Central memory CD8-positive, alpha-beta T cell (primary cell): ENCODE results near the gene ITPK1.
"Not testable (repeated sequence)": the region's sequence is repeated elsewhere in the genome, so short reads cannot be mapped to it uniquely, and the experiment has no call there.

Experiments
- ATAC-seq: fragments of 150-1000 bp; cut with Tn5 transposase; replicated peaks from 2 replicates; pipeline ENCODE4 v1.10.0; 2022; ENCODE audit warnings: mild to moderate bottlenecking, moderate FRiP score, moderate number of reproducible peaks; ENCODE audit not compliant: poor library complexity, severe bottlenecking; ENCODE audit errors: extremely low read depth
- DNase-seq, 2 donors: peaks; one replicate each; pipeline ENCODE4 v3.0.0; 2021; ENCODE audit warnings: low spot score in 2 of 2
- H3K27ac Mint-ChIP-seq: one replicate; pipeline ENCODE4 v1.8.0; 2022; ENCODE audit warnings: low read depth, mild to moderate bottlenecking, moderate library complexity, mixed read lengths
- H3K27me3 Mint-ChIP-seq: one replicate; pipeline ENCODE4 v1.8.0; 2022; ENCODE audit warnings: mixed read lengths
- H3K36me3 Mint-ChIP-seq: one replicate; pipeline ENCODE4 v1.8.0; 2022; ENCODE audit warnings: mild to moderate bottlenecking, moderate library complexity, mixed read lengths; ENCODE audit not compliant: insufficient read depth
- H3K4me1 Mint-ChIP-seq: one replicate; pipeline ENCODE4 v1.8.0; 2022; ENCODE audit warnings: mixed read lengths
- H3K4me3 Mint-ChIP-seq: one replicate; pipeline ENCODE4 v1.8.0; 2022; ENCODE audit warnings: mild to moderate bottlenecking, moderate library complexity, mixed read lengths
- H3K9me3 Mint-ChIP-seq: one replicate; pipeline ENCODE4 v1.8.0; 2022; ENCODE audit warnings: mixed read lengths

The ITPK1 gene

DNA sequence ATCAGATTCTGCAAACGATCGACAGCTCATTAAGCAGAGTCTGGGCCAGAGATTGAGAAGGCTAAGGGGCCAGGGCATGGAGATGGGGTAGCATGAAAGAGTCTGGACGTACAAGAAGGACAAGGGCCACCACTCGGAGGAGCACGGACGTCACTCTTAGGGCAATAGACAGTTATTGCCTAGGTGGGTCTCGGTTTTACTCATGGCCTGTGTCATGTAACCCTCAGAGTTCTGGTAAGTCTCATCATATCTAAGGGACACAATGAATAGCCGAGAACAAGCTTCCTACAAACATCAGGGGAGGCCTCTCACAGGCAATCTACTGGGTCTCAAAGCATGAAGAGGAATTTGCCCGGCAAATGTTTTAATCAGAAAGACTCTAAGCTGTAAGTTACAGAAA, 30.4 kb upstream of the ITPK1 start:
- Mint-ChIP-seq H3K27me3 (peaks cover 29% of the 10 kb centered on the region), H3K4me1 (no peaks in the 10 kb centered on the region), H3K4me3 (no peak overlapping the region), H3K27ac (no peak overlapping the region), H3K36me3 (no peaks in the 10 kb centered on the region), H3K9me3 (no peaks in the 10 kb centered on the region)
- DNase-seq (no peak), ATAC-seq (no peak)

DNA sequence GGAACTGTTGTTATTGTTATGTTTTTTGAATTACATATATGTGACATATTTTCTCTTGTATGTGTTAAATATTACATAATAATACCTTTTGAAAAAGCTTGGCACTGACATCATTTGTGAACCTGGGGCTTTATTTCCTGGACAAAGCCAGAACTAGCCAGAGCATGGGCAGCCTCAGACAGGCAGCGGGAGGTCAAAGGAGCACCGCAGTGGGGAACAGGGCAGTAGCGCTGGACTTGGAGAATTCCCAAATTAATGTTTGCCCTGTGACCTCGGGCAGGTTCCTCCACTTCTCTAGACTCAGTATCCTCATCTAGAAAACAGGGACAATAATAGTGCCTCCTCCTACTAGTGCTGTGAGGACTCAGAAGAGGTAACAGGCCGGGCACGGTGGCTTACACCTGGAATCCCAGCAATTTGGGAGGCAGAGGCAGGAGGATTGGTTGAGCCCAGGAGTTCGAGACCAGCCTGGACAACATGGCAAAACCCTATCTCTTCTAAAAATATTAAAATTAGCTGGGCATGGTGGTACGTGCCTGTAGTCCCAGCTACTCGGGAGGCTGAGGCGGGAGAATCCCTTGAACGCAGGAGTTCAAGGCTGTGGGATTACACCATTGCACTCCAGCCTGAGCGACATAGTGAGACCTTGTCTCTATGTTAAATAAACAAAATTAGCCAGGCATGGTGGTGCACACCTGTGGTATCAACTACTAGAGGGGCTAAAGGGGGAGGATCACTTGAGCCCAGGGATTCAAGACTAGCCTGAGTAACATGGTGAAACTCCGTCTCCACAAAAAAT, 27.3 kb upstream of the ITPK1 start:
- Mint-ChIP-seq H3K27me3 (peaks cover 29% of the 10 kb centered on the region), H3K4me3 (no peak overlapping the region), H3K36me3 (no peaks in the 10 kb centered on the region), H3K9me3 (no peaks in the 10 kb centered on the region), H3K27ac (no peak overlapping the region), H3K4me1 (peaks cover 6% of the 10 kb centered on the region)
- DNase-seq (no peak), ATAC-seq (no peak)

DNA sequence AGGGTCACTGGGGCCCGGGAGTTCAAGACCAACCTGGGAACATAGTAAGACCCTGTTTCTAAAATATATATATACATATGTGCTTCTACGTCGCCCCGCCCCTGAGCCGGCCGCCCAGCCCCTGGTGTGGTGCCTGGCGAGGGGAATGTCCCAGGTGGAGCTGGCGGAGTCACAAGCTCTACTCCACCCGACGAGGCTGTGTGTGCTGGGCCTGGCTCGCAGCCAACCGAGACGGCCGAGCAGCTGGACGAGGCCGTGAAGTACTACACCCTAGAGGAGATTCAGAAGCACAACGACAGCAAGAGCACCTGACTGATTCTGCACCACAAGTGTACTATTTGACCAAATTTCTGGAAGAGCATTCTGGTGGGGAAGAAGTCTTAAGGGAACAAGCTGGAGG, 22.1 kb upstream of the ITPK1 start:
- no peaks in the 10 kb centered on the region for H3K36me3 Mint-ChIP-seq
- H3K4me1 Mint-ChIP-seq: peaks cover 6% of the 10 kb centered on the region
- H3K27me3 Mint-ChIP-seq: no peaks in the 10 kb centered on the region
- H3K9me3 Mint-ChIP-seq: no peaks in the 10 kb centered on the region
- no peak for DNase-seq
- no peak for ATAC-seq
- H3K27ac Mint-ChIP-seq: no peak overlapping the region
- no peak overlapping the region for H3K4me3 Mint-ChIP-seq

DNA sequence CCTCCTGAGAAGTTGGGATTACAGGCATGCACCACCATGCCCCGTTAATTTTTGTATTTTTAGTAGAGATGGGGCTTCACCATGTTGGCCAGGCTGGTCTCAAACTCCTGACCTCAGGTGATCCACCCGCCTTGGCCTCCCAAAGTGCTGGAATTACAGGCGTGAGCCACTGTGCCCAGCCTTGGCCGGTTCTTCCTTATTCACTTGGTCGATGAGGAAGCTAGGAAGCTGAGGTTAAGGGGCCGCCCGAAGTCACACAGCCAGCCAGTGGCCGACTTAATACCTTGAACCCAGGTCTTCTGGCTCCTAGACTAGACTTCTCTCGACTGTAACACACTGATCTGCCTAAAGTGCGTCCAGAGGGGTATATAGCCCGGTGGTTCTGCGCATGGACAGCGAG, 20.8 kb upstream of the ITPK1 start:
- not testable (repeated sequence) for H3K4me1 Mint-ChIP-seq, H3K36me3 Mint-ChIP-seq, H3K27ac Mint-ChIP-seq, ATAC-seq, H3K9me3 Mint-ChIP-seq, H3K27me3 Mint-ChIP-seq, H3K4me3 Mint-ChIP-seq, DNase-seq

DNA sequence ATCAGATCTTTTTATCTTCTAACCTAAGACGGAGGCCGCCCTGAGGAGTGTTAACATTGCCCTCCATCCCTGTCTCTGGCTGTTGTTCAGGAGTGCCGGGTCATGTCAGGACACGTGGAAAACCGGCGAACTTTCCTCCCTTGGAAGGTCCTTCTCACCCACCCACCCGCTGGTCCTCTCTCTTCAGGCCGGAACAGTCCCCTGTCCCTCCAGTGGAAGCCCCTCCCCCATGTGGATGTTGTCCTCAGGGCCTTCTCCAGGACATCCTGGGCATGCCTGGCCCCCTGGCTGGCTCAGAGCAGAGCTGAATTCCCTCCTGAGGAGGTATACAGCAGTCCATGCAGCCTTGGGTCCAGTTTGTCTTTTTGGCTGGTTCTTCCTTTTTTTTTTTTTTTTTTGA, 20.3 kb upstream of the ITPK1 start:
- ATAC-seq: no peak
- Mint-ChIP-seq H3K4me1 (peaks cover 6% of the 10 kb centered on the region), H3K27ac (no peak overlapping the region), H3K4me3 (no peak overlapping the region), H3K27me3 (no peaks in the 10 kb centered on the region), H3K9me3 (no peaks in the 10 kb centered on the region), H3K36me3 (no peaks in the 10 kb centered on the region)
- no peak for DNase-seq

DNA sequence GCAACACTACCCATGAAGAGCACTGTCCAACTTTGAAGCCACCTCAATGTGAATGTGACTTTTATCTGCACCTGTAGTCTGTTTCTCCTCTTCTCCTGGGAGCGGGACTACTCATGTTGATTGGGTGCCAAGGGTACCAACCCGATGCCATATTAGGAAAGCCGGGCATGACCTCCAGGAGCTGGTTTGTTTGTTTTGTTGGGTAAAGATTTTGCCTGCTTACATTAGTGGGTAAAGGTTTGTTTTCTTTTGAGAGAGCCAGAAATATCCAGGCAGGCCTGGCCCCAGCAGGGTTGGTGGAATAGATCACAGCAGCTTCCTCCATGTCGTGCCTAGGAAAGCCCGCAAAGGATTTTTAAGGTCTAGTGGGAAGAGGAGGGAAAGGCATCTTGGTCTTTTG, 19.7 kb upstream of the ITPK1 start:
- H3K4me1 Mint-ChIP-seq: peaks cover 6% of the 10 kb centered on the region
- no peaks in the 10 kb centered on the region for H3K36me3 Mint-ChIP-seq
- no peak overlapping the region for H3K27ac Mint-ChIP-seq
- no peak for DNase-seq
- ATAC-seq: no peak
- H3K4me3 Mint-ChIP-seq: no peak overlapping the region
- no peaks in the 10 kb centered on the region for H3K9me3 Mint-ChIP-seq
- no peaks in the 10 kb centered on the region for H3K27me3 Mint-ChIP-seq

DNA sequence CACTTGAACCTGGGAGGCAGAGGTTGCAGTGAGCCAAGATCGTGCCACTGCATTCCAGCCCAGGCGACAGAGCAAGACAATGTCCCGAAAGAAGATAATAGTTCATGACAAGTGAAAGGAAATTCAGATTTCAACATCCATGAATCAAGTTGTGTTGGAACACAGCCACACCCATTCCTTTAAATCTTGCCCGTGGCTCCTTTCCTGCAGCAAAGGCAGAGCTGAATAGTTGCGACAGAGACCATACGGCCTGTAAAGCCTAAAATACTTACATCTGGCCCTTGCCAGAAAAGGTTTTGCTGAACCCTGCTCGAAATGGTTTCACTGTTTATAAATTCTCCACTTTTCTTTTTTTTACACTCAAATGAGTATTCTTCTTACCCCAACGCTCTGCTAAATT, 17.7 kb upstream of the ITPK1 start:
- Mint-ChIP-seq H3K4me1 (no peaks in the 10 kb centered on the region), H3K27ac (no peak overlapping the region), H3K4me3 (no peak overlapping the region), H3K27me3 (no peaks in the 10 kb centered on the region), H3K36me3 (peaks cover 2% of the 10 kb centered on the region), H3K9me3 (no peaks in the 10 kb centered on the region)
- DNase-seq (no peak), ATAC-seq (no peak)

DNA sequence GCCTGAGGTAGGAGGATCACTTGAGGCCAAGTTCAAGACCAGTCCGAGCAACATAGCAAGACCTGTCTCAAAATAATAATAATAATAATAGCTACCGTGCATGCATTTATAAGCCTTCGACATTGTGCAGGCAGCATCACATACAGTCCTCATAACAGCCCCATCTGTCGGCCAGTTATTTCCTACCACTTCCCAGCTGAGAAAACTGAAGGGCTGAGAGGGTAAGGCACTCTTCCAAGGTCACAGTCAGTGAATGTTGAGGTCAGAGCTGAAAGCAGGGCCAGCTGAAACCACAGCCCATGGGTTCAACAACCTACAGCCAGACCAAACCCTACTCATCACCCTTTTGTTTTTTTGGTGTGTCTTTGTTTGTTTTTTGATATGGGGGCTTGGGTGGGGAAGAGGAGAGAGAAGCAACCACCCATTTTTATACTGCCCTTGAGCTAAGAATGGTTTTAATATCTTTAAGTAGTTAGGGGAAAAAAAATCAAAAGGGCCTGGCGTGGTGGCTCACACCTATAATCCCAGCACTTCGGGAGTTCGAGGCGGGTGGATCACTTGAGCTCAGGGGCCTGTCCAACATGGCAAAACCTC, 16.8 kb upstream of the ITPK1 start:
- Mint-ChIP-seq H3K4me1 (no peaks in the 10 kb centered on the region), H3K4me3 (no peak overlapping the region), H3K27me3 (no peaks in the 10 kb centered on the region), H3K9me3 (no peaks in the 10 kb centered on the region), H3K36me3 (peaks cover 2% of the 10 kb centered on the region), H3K27ac (no peak overlapping the region)
- ATAC-seq (no peak), DNase-seq (no peak)

DNA sequence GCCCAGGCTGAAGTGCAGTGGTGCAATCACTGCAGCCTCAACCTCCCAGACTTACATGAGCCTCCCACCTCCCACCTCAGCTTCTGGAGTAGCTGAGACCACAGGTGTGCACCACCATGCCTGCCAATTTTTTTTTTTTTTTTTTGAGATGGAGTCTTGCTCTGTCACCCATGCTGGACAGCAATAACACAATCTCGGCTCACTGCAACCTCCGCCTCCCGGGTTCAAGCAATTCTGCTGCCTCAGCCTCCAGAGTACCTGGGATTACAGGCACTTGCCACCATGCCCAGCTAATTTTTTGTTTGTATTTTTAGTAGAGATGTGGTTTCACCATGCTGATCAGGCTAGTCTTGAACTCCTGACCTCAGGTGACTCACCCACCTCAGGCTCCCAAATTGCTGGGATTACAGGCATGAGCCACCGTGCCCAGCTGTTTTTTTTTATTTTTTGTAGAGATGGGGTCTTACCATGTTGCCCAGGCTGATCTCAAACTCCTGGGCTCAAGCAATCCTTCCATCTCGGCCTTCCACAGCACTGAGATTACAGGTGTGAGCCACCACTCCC, 15.6 kb upstream of the ITPK1 start:
- DNase-seq, H3K27me3 Mint-ChIP-seq, H3K36me3 Mint-ChIP-seq, ATAC-seq, H3K9me3 Mint-ChIP-seq, H3K4me3 Mint-ChIP-seq, H3K27ac Mint-ChIP-seq, H3K4me1 Mint-ChIP-seq: not testable (repeated sequence)

DNA sequence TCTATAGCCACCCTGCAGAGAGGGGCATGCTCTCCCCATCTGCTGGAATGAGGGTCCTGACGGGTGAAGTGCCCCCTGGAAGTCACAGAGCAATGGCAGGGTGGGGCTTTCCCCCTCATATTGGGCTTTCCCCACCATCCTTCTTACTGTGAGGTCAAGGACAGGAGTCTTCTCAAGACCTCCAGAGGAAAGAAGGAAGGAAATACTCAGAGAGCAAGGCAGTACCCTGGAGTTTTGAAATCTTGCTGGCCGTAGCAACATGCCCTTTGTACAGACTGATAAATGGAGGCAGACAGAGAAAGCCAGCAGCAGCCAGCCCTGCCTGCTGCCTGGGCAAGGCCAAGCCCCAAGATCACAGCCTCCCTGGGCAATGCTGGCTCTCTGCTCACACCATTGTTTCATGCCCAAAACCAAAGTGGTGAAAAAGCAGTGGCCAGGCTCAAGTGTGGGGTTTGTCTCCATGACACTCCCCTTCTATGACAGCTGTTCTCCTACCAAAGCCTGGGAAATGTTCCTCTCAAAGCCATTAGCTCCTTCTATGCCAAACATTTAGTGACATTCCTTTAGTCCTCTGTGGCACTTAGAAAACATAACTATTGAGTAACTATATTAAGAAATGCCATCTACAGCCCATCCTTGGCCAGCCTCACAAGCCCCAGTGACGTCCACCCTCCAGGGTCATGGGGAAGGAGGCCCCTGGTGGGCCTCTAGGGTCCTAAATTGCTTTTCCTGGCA, 13.2 kb upstream of the ITPK1 start:
- Mint-ChIP-seq H3K27me3 (peaks cover 8% of the 10 kb centered on the region), H3K4me1 (no peaks in the 10 kb centered on the region), H3K4me3 (no peak overlapping the region), H3K27ac (no peak overlapping the region), H3K36me3 (peaks cover 2% of the 10 kb centered on the region), H3K9me3 (no peaks in the 10 kb centered on the region)
- ATAC-seq (no peak), DNase-seq (no peak)

DNA sequence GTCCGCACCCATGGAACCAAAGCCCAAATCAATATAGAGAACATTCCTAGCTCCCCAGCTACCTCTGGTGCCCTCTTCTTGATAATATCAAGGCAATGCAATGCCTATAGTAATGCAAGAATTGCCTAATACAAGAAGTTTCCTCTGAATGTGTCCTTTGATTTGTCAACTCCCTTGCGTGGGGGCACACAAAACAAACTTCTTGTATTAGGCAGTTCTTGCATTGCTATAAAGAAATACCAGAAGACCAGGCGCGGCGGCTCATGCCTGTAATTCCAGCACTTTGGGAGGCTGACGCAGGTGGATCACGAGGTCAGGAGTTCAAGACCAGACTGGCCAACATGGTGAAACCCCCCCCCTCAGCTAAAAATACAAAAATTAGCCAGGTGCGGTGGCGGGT, 10.4 kb upstream of the ITPK1 start:
- Mint-ChIP-seq H3K27me3 (peaks cover 8% of the 10 kb centered on the region), H3K36me3 (peaks cover 2% of the 10 kb centered on the region), H3K4me3 (no peak overlapping the region), H3K9me3 (no peaks in the 10 kb centered on the region), H3K4me1 (no peaks in the 10 kb centered on the region), H3K27ac (no peak overlapping the region)
- ATAC-seq: no peak
- no peak for DNase-seq

DNA sequence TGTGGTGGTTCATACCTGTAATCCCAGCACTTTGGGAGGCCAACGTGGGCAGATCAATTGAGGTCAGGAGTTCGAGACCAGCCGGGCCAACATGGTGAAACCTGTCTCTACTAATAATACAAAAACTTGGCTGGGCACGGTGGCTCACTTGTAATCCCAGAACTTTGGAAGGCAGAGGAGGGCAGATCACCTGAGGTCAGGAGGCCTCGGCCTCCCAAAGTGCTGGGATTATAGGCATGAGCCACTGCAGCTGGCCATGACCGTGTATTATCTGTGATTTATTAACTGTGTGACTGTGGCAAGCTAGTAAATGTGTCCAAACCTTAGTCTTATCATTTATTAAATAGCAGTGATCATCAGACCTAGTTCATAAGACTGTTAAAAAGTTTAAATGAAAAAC, 7.1 kb upstream of the ITPK1 start:
- no peaks in the 10 kb centered on the region for H3K36me3 Mint-ChIP-seq
- no peaks in the 10 kb centered on the region for H3K9me3 Mint-ChIP-seq
- DNase-seq: no peak
- peaks cover 8% of the 10 kb centered on the region for H3K27me3 Mint-ChIP-seq
- ATAC-seq: no peak
- no peak overlapping the region for H3K4me3 Mint-ChIP-seq
- no peaks in the 10 kb centered on the region for H3K4me1 Mint-ChIP-seq
- H3K27ac Mint-ChIP-seq: no peak overlapping the region
